GM13977 (cell line): ENCODE data around the gene CTNNA2.

Source experiments
- DNase-seq: peaks from one replicate; pipeline ENCODE4 v3.0.0; 2012; ENCODE audit warnings: low spot score
- in situ Hi-C: fragments of 300-500 bp; cut with MboI; formaldehyde crosslinking; loops from one replicate; pipeline ENCODE4 v1.12.0; 2022; ENCODE audit warnings: low sequenced_read_pairs, low pct_unique_long_range_greater_than_20kb, mixed read lengths, inconsistent platforms; ENCODE audit not compliant: unreplicated experiment
- TF ChIP-seq, protein P1 (sequence below): IDR thresholded peaks from 2 replicates; pipeline ENCODE4 v1.5.1; 2012; ENCODE audit warnings: mild to moderate bottlenecking, control low read depth; ENCODE audit not compliant: insufficient read depth; ENCODE audit errors: extremely low read depth, missing control alignments

The CTNNA2 gene

DNA sequence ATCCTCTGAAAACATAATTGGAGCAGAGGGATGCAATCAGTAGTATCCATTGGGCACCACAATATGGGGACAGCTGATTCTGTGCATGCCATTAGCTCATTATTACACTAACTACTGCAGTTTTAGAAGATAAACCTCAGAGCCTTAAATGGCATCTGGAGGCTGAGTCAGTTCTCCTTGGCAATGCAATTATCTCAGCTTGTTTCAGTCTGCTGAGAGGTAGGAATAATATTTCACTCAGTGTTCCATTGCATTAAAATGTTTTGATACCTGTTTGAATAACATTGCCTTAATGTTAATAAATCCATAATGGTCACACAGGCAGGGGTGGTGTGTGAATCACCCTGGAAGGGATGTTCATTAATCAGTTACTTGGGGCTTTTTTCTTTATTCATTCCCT, 482.1 kb downstream of the CTNNA2 start:
- in situ Hi-C loops: no loop called here
- TF ChIP-seq, protein P1, sequence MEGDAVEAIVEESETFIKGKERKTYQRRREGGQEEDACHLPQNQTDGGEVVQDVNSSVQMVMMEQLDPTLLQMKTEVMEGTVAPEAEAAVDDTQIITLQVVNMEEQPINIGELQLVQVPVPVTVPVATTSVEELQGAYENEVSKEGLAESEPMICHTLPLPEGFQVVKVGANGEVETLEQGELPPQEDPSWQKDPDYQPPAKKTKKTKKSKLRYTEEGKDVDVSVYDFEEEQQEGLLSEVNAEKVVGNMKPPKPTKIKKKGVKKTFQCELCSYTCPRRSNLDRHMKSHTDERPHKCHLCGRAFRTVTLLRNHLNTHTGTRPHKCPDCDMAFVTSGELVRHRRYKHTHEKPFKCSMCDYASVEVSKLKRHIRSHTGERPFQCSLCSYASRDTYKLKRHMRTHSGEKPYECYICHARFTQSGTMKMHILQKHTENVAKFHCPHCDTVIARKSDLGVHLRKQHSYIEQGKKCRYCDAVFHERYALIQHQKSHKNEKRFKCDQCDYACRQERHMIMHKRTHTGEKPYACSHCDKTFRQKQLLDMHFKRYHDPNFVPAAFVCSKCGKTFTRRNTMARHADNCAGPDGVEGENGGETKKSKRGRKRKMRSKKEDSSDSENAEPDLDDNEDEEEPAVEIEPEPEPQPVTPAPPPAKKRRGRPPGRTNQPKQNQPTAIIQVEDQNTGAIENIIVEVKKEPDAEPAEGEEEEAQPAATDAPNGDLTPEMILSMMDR: no peak
- no peak for DNase-seq

DNA sequence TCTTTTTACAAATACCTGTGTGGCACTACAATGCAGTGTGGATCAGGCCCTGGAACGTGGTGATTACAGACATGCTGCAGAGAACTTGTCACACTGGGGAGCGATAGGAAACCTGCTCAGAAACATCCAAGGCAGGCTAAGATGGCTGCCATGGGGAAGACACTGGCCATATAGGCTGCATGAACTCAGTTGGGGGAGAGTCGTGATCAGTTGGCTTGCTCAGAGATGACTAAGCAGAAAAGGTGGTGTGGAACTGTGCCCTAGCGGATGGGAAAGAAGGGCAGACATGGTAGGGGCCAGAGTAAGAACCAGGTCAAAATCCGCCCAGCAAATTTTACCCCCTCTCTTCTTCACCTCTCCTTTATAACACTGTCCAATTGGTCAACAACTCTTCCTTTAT, 483.9 kb downstream of the CTNNA2 start:
- TF ChIP-seq, protein P1: no peak
- in situ Hi-C loops: no loop called here
- no peak for DNase-seq

DNA sequence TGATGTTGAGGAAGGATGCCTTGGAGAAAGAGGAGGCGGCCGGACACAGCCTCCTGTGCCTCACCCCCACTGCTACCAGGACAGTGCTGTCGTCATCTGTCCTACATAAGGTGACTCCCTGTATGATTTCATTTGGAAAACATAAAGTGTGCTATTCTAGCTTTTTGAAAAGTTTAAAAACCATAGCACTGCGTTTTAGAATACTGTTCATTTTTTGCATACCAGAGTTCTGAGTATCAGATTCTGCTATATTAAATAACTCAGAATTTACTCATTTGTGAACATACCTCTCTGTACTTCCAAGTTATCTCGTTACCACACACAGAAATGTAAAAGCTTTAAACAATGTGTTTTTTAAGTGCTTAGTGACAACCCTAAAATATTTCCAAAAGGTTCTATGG, 488.9 kb downstream of the CTNNA2 start:
- DNase-seq: no peak
- TF ChIP-seq, protein P1: no peak
- in situ Hi-C loops: no loop called here

DNA sequence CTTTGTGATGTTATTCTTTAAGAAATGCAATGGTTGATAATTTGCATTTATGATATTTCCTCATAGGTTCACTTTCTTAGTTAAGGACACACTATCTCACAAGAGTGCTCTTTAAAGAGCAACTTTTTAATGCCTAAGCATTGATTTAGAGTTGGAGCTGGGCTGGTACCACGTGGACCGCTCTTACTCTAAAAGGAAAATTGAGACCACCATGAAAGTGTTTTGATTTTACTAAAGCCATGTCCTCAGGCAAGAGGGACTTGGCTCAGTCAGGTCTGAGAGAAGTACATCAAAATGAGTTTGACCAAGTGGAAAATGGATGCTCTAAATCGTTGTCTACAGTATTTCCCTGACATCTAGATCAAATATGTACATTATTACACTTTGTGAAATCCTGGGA, 489.3 kb downstream of the CTNNA2 start:
- in situ Hi-C loops: no loop called here
- no peak for DNase-seq
- TF ChIP-seq, protein P1: no peak

DNA sequence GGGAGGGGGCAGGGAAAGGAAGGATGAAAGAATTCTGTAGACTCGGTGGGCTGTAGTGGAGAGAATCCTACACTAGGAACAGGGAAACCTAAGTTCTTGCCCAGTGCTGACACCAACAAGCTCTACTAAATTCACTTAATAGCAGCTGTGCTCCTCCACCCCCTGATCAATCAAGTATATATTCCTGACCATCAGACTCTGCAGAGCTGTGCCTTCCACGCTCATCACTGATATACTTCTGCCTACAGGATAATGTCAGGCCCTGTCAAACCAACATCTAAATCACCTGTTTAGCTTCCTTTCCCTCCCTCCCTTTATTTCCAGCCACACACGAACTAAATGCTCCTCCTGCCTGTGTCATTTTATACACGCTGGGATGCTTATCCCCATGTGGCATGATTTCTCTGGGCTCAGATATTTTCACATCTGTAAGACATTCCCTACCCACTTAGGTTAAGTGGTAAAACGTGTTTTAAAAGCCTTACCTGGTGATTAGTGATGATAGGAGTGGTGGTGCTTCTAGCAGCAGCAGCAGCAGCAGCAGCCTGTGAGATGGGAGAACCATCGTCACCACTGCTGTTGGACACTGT, 489.8 kb downstream of the CTNNA2 start:
- DNase-seq: no peak
- TF ChIP-seq, protein P1: no peak
- in situ Hi-C loops: no loop called here

DNA sequence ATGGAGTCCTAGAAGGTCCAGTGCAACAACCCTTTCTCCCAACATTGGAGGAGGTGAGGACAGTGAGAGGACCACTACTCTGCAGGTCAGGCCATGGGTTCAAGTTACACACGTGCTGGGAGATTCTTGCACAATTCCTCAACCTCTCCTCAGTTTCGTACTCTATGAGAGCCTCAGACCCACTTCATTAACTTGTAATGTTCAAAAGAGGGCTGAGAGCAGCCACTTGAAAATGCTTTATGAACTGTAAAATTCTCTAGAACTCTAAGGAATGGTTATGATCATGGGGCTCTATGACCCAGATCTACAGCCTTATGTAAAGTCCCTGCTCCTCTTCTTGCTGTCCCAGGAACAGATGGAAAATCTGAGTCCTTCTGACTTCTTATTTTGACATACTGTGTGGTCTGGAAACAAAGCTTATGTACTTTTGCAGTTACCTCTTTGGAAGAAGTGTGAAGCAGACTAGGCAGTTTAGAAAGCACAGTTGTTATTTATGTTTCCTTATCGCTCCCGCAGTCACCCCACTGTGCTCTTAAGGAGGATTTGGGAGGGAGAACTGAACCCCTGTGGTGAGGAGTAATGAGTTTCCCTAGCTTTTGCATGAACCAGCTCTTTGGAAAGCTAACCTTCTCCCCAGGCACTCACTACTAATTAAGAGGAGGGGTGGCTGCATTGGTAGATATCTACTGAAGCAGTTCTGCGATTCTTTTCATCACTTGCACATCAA, 495.1 kb downstream of the CTNNA2 start:
- no peak for DNase-seq
- in situ Hi-C loops: no loop called here

More for the DNA sequence above, 495.1 kb downstream of the CTNNA2 start:
- TF ChIP-seq, protein P1: no peak
